H9 (cell line): ENCODE measurements around the gene MYMK. TPM values are rescaled to one million over a fixed set of nuclear protein-coding genes. Genes with fewer than 3 reads are reported as not detected.

Source experiments
- DNase-seq: peaks from one replicate; pipeline ENCODE4 v3.0.0-alpha.2; 2017
- H2AFZ ChIP-seq: one replicate; pipeline ENCODE4 v1.6.1; 2013; ENCODE audit warnings: mild to moderate bottlenecking, low read length, control low read depth, moderate library complexity
- H2AK5ac ChIP-seq: 2 replicates; pipeline ENCODE4 v1.6.1; 2013; ENCODE audit warnings: low read length, control low read depth, mixed read lengths; ENCODE audit not compliant: insufficient read length
- H2BK120ac ChIP-seq: one replicate; pipeline ENCODE4 v1.6.1; 2013; ENCODE audit warnings: low read depth, mild to moderate bottlenecking, low read length, control low read depth, inconsistent platforms; ENCODE audit not compliant: poor library complexity, severe bottlenecking
- H2BK12ac ChIP-seq: 2 replicates; pipeline ENCODE4 v1.6.1; 2013; ENCODE audit warnings: low read length, control low read depth, mixed read lengths, low read depth; ENCODE audit not compliant: insufficient read length
- H2BK15ac ChIP-seq: 2 replicates; pipeline ENCODE4 v1.6.1; 2013; ENCODE audit warnings: low read depth, low read length, control low read depth
- H2BK20ac ChIP-seq: one replicate; pipeline ENCODE4 v1.6.1; 2013; ENCODE audit warnings: low read depth, mild to moderate bottlenecking, low read length, control low read depth, inconsistent platforms; ENCODE audit not compliant: poor library complexity, severe bottlenecking
- H2BK5ac ChIP-seq: 2 replicates; pipeline ENCODE4 v1.6.1; 2013; ENCODE audit warnings: low read length, control low read depth, mixed read lengths; ENCODE audit not compliant: insufficient read length
- H3K14ac ChIP-seq: 2 replicates; pipeline ENCODE4 v1.6.1; 2013; ENCODE audit warnings: low read length, control low read depth; ENCODE audit not compliant: insufficient read depth
- H3K18ac ChIP-seq: 2 replicates; pipeline ENCODE4 v1.6.1; 2013; ENCODE audit warnings: low read depth, mild to moderate bottlenecking, mixed read lengths, low read length, control low read depth; ENCODE audit not compliant: insufficient read length
- H3K23ac ChIP-seq: 2 replicates; pipeline ENCODE4 v1.6.1; 2013; ENCODE audit warnings: low read length, control low read depth, mixed read lengths, low read depth; ENCODE audit not compliant: insufficient read length
- H3K23me2 ChIP-seq: 2 replicates; pipeline ENCODE4 v1.6.1; 2013; ENCODE audit warnings: low read depth, mild to moderate bottlenecking, mixed read lengths, low read length, control low read depth; ENCODE audit not compliant: insufficient read length, poor library complexity, severe bottlenecking
- H3K27ac ChIP-seq: 2 replicates; pipeline ENCODE4 v1.5.1; 2013; ENCODE audit warnings: low read length, control low read depth, mixed read lengths, low read depth; ENCODE audit not compliant: insufficient read length
- H3K27me3 ChIP-seq: 2 replicates; pipeline ENCODE4 v1.6.1; 2013; ENCODE audit warnings: low read length, control low read depth, inconsistent platforms; ENCODE audit not compliant: insufficient read depth
- H3K4ac ChIP-seq: 2 replicates; pipeline ENCODE4 v1.6.1; 2013; ENCODE audit warnings: low read depth, mild to moderate bottlenecking, control low read depth, inconsistent platforms, low read length, moderate library complexity
- H3K4me1 ChIP-seq: 2 replicates; pipeline ENCODE4 v1.6.1; 2013; ENCODE audit warnings: low read length, control low read depth, inconsistent platforms; ENCODE audit not compliant: insufficient read depth
- H3K4me2 ChIP-seq: 2 replicates; pipeline ENCODE4 v1.6.1; 2013; ENCODE audit warnings: low read length, control low read depth, mixed read lengths; ENCODE audit not compliant: insufficient read length, insufficient read depth
- H3K56ac ChIP-seq: 2 replicates; pipeline ENCODE4 v1.6.1; 2013; ENCODE audit warnings: low read depth, mild to moderate bottlenecking, mixed read lengths, low read length, control low read depth; ENCODE audit not compliant: insufficient read length
- H3K79me1 ChIP-seq: 2 replicates; pipeline ENCODE4 v1.6.1; 2013; ENCODE audit warnings: low read depth, mild to moderate bottlenecking, moderate library complexity, low read length, control low read depth, inconsistent platforms; ENCODE audit not compliant: insufficient read depth, poor library complexity, severe bottlenecking
- H3K79me2 ChIP-seq: 2 replicates; pipeline ENCODE4 v1.6.1; 2013; ENCODE audit warnings: low read length, control low read depth, inconsistent platforms; ENCODE audit not compliant: insufficient read depth
- H3K9ac ChIP-seq: 2 replicates; pipeline ENCODE4 v1.6.1; 2013; ENCODE audit warnings: low read length, control low read depth, mixed read lengths; ENCODE audit not compliant: insufficient read length; ENCODE audit errors: extremely low read depth
- H3K9me3 ChIP-seq: one replicate; pipeline ENCODE4 v1.6.1; 2013; ENCODE audit warnings: low read depth, low read length, inconsistent platforms; ENCODE audit not compliant: control insufficient read depth
- H3T11ph ChIP-seq: one replicate; pipeline ENCODE4 v1.6.1; 2013; ENCODE audit warnings: mild to moderate bottlenecking, low read length, control low read depth, inconsistent platforms
- H4K20me1 ChIP-seq: one replicate; pipeline ENCODE4 v1.6.1; 2013; ENCODE audit not compliant: control insufficient read depth, insufficient read length, insufficient read depth
- H4K5ac ChIP-seq: 2 replicates; pipeline ENCODE4 v1.6.1; 2013; ENCODE audit warnings: low read depth, mild to moderate bottlenecking, mixed read lengths, low read length, control low read depth; ENCODE audit not compliant: insufficient read length
- H4K8ac ChIP-seq: replicated peaks from 2 replicates; pipeline ENCODE4 v1.6.1; 2013; ENCODE audit warnings: low read length, control low read depth, mixed read lengths, low read depth; ENCODE audit not compliant: insufficient read length
- H4K91ac ChIP-seq: 2 replicates; pipeline ENCODE4 v1.6.1; 2013; ENCODE audit warnings: low read depth, mild to moderate bottlenecking, moderate library complexity, mixed read lengths, low read length, control low read depth; ENCODE audit not compliant: insufficient read length
- H3K27ac Mint-ChIP-seq, 3 experiments: 2 replicates in 2 of 3; 3 replicates in 1 of 3; pipeline ENCODE4 v1.8.0; 2020 to 2021; ENCODE audit warnings: mixed read lengths in 3 of 3, mild to moderate bottlenecking in 1 of 3, moderate library complexity in 1 of 3
- H3K27me3 Mint-ChIP-seq: 2 replicates; pipeline ENCODE4 v1.8.0; 2021; ENCODE audit warnings: low read depth, mild to moderate bottlenecking, moderate library complexity, mixed read lengths
- H3K36me3 Mint-ChIP-seq, 3 experiments: 2 replicates in 2 of 3; 3 replicates in 1 of 3; pipeline ENCODE4 v1.8.0; 2020 to 2021; ENCODE audit warnings: low read depth in 3 of 3, mixed read lengths in 3 of 3; ENCODE audit not compliant: insufficient read depth in 1 of 3
- H3K4me1 Mint-ChIP-seq, 2 experiments: 2 replicates each; pipeline ENCODE4 v1.8.0; 2020; ENCODE audit warnings: mixed read lengths in 2 of 2
- H3K4me3 Mint-ChIP-seq, 2 experiments: 2 replicates in 1 of 2; 3 replicates in 1 of 2; pipeline ENCODE4 v1.8.0; 2020 to 2021; ENCODE audit warnings: mild to moderate bottlenecking in 2 of 2, mixed read lengths in 2 of 2, moderate library complexity in 1 of 2
- H3K9me3 Mint-ChIP-seq, 2 experiments: 2 replicates in 1 of 2; 3 replicates in 1 of 2; pipeline ENCODE4 v1.8.0; 2020; ENCODE audit warnings: mild to moderate bottlenecking in 2 of 2, mixed read lengths in 2 of 2, moderate library complexity in 1 of 2
- WGBS: extraction: QIAGEN DNeasy Blood & Tissue Kit; methylation state at CpG from one replicate; pipeline ENCODE4 v1.1.7; 2013; ENCODE audit warnings: missing lambda C conversion rate, low lambda C conversion rate, mixed read lengths; ENCODE audit not compliant: insufficient read length; ENCODE audit errors: extremely low coverage; 5-methylcytosine and 5-hydroxymethylcytosine counted together
- total RNA-seq: library from RNA; stranded (reverse); gene quantifications from 2 replicates; pipeline ENCODE4 v1.2.1, GENCODE V29; 2021
- TF ChIP-seq, protein P1 (sequence below): fragments of 200-600 bp; sonication (generic); conservative IDR thresholded peaks from 3 replicates; pipeline ENCODE4 v1.8.0; 2021; ENCODE audit warnings: antibody characterized with exemption, mild to moderate bottlenecking

The MYMK gene
- total RNA-seq, 1 experiment from 2014 or later = not detected

DNA sequence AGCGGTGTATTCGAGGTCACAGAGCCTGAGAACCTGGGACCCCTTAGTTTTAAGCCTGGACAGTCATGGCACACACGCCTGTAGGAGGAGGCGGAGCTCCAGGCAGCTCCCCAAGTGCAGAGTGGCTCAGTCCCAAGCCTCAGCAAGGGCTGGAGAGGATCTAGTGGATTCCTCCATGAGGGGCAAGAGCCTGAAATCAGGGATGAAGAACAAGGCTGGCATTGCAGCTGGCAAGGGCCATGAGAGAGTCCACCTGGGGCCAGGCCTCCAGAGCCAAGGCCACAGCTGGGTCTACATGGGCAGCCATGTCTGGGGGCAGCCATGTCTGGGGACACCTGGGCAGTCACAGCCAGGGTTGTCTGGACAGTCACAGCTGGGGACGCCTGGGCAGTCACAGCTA lies 31.6 kb upstream of the MYMK start:
- Histone ChIP-seq H3K27me3 (no peaks in the 10 kb centered on the region), H3K14ac (no peak overlapping the region; the same call in 1 of the 2 replicates), H2BK5ac (no peak overlapping the region), H3K23me2 (no peaks in the 10 kb centered on the region), H2AK5ac (no peak overlapping the region), H2BK12ac (no peak overlapping the region), H3K79me1 (no peaks in the 10 kb centered on the region), H2AFZ (no peak overlapping the region), H3K9ac (no peak overlapping the region), H3K9me3 (no peaks in the 10 kb centered on the region), H3K27ac (no peak overlapping the region), H3T11ph (no peak overlapping the region), H4K20me1 (no peaks in the 10 kb centered on the region), H3K4me2 (no peak overlapping the region), H3K4me1 (peaks cover 2% of the 10 kb centered on the region; the same call in 1 of the 2 replicates), H3K18ac (no peak overlapping the region), H3K79me2 (no peaks in the 10 kb centered on the region), H4K5ac (no peak overlapping the region), H2BK15ac (0 out of 2 replicates have a peak overlapping the region, but pooled peaks have one; percentile 17), H4K91ac (no peak overlapping the region), H3K4ac (no peak overlapping the region), H3K23ac (no peak overlapping the region), H4K8ac (no peak overlapping the region), H3K56ac (no peak overlapping the region), H2BK120ac (no peak overlapping the region), H2BK20ac (no peak overlapping the region)
- H3K27me3 Mint-ChIP-seq = peaks cover 2% of the 10 kb centered on the region; the same call in 1 of the 2 replicates
- peaks cover 28 to 32% of the 10 kb centered on the region in 2 experiments for H3K4me1 Mint-ChIP-seq
- H3K36me3 Mint-ChIP-seq = peaks cover 0 to 3% (median 0%) of the 10 kb centered on the region in 3 experiments; a peak in 2 of 7 replicates
- TF ChIP-seq, protein P1, sequence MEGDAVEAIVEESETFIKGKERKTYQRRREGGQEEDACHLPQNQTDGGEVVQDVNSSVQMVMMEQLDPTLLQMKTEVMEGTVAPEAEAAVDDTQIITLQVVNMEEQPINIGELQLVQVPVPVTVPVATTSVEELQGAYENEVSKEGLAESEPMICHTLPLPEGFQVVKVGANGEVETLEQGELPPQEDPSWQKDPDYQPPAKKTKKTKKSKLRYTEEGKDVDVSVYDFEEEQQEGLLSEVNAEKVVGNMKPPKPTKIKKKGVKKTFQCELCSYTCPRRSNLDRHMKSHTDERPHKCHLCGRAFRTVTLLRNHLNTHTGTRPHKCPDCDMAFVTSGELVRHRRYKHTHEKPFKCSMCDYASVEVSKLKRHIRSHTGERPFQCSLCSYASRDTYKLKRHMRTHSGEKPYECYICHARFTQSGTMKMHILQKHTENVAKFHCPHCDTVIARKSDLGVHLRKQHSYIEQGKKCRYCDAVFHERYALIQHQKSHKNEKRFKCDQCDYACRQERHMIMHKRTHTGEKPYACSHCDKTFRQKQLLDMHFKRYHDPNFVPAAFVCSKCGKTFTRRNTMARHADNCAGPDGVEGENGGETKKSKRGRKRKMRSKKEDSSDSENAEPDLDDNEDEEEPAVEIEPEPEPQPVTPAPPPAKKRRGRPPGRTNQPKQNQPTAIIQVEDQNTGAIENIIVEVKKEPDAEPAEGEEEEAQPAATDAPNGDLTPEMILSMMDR = no peak
- no peak for DNase-seq
- H3K27ac Mint-ChIP-seq = peak overlapping the region in 1 of 3 experiments; percentile 70; a peak in 1 of 7 replicates
- H3K4me3 Mint-ChIP-seq = peak overlapping the region in 1 of 2 experiments; percentile 17; a peak in 1 of 5 replicates
- WGBS = no CpG with 5 or more reads among the region's 5 CpGs
- H3K9me3 Mint-ChIP-seq = no peaks in the 10 kb centered on the region; a peak in 1 of 5 replicates
